A172 (cell line): ENCODE results near the gene ARHGAP23. TPM values are rescaled to one million over a fixed set of nuclear protein-coding genes. Genes with fewer than 3 reads are reported as not detected.
A peak's percentile ranks its signal among the peaks of the same experiment; 100 is the strongest.
"Not testable (repeated sequence)": the region's sequence is repeated elsewhere in the genome, so short reads cannot be mapped to it uniquely, and the experiment has no call there.

Experiments
- DNase-seq: peaks from one replicate; pipeline ENCODE4 v3.0.0-alpha.2; 2015; ENCODE audit warnings: low spot score
- total RNA-seq: library from RNA; depleted of rRNA; stranded (reverse); fragments of >200 nt; shearing (Covaris generic); gene quantifications from 2 replicates; pipeline ENCODE4 v1.2.3, GENCODE V29; 2014

Gene ARHGAP23
- total RNA-seq, 1 experiment from 2014 or later: 68.6 TPM

DNA sequence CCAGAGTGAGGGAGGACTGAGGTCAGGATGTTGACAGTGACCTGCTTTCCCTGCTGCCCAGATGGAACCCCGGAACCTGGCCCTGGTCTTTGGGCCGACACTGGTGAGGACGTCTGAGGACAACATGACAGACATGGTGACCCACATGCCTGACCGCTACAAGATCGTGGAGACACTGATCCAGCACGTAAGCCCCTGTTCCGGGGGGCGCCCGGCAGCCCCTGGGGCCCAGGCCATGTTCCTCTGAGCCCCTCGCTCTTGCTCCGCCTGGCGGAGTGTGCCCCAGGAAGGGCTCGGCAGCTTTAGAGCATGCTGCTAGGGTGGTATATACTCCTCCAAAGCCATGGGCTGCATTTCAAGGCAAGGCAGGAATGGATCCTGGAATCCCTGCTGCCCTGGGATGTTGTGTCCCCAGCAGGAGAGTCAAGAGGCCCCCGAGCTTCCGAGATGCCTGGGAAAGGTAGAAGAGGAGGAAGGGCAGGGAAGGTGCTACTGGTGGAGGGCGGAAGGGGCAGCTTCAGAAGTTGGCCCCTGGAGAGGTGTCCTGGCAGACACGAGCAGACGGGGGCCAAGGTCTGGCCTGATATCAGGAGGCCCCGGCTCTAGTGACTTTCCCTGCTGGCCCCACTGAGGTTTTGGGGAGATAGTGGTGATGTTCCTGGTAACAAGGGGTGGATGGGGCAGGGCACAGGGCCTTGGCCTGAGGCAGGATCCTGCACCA, 63.2 kb downstream of the ARHGAP23 start:
- DNase-seq: not testable (repeated sequence)

DNA sequence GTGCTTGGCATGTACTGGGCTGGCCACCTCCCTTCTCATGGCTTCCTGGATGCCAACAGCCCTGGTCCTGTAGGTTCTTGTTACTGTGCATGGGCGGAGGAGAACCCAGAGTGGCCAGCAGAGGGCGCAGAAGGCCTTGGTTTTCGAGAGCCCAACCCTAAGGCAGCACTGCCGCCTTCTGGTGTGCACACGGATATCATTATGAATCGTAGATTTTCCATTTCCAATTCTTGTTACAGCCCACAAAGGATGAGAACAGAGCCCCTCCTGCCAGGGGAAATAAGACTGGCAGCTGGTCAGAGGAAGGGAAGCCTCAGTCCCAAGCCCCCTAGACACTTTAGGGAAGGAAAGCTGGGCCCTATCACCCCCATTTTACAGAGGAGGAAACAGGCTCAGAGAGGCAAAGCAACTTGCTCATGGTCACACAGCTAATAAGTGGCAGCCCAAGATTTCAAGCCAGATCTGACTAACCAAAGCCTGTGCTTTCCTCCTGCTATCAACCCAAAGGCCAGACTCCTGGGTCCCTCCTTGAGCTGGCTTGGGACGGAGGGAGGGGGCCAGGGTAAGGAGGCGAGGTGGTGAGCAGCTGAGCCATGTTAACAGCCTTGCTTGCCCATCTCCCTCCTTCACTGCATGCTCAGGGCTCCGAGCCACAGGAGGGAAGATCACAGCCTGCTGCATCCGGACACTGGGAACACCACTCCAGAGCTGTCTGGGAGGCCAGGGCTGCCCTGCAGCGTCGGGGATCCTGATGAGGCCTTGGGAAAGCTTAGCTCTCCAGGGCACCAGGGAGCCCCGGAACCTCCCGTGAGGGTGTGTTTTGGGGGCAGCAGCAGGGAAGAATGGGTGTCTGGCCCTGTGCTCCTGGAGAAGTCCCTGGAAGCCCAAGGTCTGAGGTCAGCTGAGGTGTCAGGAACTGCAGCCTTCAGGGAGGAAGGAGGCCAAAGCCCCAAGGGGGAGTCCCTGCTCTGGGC, 64.1 kb downstream of the ARHGAP23 start:
- peak; percentile 85 for DNase-seq

DNA sequence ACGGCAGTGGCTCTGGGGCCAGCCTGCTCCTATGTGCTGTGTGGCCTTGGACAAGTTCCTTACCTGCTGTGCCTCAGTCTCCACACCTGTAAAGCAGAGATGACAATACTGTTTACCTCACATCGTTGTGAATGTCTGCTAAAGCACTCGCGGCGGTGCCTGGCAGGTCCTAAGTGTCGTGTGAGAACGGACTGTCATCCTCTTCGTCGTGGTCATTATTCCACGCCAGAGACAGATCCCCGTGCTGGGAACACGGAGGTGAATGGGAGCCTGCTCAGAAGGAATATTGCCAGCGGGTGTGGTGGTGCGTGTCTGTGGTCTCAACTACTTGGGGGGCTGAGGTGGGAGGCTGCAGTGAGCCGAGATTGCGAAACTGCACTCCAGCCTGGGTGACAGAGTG, 65.9 kb downstream of the ARHGAP23 start:
- not testable (repeated sequence) for DNase-seq

DNA sequence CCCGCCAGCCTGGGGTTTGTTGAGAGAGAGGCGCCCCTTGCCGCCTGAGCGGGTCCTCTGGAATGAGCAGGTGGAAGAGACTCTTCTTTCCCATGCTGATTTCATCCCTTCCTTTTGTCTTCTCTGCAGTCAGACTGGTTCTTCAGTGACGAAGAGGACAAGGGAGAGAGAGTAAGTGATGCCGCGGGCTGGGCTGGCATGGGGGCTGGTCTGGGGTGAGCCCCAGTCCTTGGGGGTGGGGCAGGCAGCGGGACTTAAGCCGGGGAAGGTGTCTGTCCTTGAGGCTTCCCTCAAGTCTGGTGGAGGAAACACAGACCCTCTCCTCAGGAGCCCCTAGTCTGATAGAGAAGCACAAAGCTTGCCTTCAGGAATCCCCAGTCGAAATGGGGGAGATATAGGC, 69.4 kb downstream of the ARHGAP23 start:
- DNase-seq: not testable (repeated sequence)

DNA sequence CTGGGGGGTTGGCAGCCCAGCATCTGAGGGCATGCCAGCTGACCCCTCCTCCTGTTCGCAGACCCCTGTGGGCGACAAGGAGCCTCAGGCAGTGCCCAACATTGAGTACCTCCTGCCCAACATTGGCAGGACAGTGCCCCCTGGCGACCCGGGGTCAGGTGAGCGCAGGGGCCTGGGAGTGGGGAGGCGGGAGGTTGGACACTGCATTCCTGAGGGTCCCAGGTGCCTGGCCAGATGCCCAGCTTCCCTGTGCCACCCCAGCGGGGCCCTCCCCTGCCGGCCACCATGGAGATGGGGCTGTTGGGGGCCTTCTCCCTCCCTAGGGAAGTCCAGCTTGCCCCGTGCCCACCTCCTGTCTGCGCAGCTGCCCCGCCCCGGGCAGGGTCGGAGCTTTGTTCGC, 70.1 kb downstream of the ARHGAP23 start:
- no peak for DNase-seq

DNA sequence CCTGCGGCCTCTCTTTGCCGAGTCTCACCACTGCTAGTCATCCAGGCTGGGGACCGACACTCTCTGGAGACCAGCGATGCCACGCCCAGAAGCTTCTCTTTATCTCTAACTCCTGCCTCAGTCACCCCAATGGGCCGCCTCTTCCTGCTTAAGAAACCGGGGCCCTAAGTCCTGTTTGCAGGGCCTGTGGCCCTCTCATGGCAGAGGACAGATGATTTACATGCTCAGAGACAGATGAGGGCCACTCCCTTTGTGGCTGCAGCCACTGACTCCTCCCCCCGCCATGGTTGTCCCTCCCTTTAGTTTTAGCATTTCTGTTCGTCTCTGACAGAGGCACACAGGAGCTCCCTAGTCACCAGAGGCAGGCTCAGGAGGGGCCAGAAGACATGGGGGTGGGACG, 71.0 kb downstream of the ARHGAP23 start:
- not testable (repeated sequence) for DNase-seq

DNA sequence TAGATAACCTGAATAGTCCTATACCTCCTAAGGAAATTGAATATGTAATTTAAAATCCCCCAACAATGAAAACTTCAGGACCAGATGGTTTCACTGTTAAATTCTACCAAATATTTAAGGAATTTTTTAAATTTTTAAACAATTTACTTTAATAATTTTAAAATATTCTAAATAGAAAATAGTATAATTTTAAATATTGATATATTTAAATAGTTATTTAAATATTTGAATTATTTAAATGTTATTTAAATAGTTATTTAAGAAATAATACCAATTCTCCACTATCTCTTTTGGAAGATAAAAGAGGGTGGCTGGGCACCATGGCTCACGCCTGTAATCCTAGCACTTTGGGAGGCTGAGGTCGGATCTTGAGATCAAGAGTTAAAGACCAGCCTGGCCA, 73.5 kb downstream of the ARHGAP23 start:
- DNase-seq: not testable (repeated sequence)

DNA sequence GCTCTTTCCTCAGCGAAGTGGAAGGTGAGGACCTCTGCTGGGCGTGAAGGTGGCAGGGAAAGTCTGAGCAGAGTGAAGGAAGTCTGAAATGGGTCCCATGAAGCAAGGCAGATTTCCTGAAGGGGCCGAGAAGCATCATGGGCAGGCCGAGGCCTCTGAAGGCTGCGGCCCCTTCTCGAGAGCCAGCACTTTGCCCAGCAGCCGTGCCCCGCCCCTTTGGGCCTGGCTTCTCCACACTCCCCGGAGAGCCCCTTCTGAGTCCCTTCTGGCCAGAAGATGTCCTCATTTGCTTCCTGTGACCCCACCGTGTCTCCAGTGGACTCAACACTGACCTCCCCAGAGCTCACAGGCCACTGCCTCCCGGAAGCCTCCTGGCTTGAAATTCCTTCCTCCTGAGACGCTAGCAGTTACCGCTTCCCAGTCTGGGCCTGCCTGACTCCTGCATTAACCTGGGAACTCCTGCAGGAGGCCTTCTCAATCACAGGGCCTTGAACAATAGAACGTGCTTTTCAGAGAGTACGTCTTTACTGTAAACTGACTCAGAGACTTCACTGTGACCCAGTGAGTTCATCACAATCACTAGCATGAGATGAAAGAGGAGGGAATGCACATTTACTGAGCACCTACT, 75.1 kb downstream of the ARHGAP23 start:
- not testable (repeated sequence) for DNase-seq

DNA sequence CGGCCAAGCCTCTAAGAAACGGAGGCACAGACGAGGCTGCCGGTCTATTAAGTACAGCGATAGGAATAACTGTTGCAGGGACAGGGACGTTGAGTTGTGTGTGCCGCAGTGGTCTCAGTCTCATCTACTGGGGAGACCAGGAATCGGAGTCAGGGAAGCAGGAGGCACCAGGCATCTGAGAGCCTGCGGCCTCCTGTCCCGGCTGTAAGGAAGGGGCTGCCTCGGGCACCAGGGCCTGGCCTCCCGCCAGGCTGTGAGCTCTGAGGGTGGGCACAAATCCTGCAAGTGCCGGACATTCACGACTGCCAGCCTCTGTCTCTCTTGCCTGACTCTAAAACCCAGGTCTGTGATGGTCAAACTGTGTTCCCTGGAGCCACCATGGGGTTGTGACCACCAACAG, 76.0 kb downstream of the ARHGAP23 start:
- DNase-seq: no peak

DNA sequence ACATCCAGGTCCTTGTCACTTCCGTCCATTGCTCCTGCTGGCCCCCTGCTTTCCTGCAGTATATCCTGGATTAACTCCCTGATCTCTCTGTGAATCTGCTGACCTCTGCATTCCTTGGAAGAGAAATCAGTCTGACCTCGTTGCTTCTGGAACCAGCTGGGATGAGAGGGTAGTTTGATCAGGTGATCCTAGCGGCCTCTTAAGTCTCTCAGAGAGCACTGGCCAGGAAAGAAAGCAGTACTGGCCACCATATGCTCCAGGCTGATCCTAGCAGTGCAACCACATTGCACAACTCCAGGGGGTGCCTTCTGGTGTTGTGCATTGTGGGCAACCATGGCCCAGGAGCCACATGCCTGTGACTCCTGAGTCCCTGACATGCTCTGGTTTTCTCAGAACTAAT, 79.2 kb downstream of the ARHGAP23 start:
- no peak for DNase-seq

DNA sequence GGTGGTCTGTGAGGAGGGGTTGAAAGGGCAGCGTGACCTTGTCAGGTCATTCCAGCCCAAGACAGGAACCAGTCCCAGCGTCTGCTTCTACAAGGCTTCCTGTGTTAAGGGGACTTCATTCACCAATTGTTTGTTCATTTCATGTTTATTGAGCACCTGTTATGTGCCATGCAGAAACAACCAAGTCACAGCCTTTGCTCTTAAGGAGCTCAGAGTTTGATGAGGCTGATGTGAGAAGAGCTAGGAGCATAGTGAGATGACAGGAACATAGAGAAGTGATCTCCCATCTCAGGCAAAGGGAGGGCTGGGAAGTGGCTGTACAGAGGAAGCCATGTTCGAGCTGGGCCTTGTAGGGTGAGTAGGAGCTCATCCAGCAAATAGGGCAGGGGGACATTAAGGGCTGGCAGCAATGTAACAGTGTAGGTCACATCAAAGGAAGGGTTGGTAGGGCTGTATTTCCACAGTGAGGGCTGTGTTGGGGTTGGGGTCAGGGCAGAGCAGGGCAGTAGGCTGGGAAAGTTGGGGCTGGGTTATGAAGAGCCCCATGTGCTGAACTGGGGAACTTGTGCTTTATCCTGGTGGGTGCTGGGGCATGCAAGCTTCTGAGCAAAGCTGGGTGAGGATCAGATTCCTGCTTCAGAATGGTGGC, 79.8 kb downstream of the ARHGAP23 start:
- DNase-seq: no peak

DNA sequence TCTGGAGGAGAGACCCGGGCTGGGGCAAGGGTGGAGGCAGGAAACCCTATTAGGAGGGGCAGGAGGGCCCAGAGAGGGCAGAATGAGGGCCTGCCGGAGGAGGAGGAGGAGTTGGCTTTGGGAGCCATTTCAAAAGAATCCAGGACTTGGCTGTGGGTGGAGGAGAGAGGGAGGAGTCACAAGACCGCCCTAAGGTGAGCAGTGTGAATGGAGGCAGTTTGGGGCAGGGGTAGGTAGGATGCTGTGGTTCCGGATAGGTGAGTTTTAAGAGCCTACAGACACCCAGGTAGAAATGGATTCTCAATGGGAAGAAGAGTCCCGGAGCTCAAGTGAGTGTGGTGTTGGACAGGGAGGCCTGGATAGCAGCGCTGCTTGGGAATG, 80.3 kb downstream of the ARHGAP23 start:
- no peak for DNase-seq

DNA sequence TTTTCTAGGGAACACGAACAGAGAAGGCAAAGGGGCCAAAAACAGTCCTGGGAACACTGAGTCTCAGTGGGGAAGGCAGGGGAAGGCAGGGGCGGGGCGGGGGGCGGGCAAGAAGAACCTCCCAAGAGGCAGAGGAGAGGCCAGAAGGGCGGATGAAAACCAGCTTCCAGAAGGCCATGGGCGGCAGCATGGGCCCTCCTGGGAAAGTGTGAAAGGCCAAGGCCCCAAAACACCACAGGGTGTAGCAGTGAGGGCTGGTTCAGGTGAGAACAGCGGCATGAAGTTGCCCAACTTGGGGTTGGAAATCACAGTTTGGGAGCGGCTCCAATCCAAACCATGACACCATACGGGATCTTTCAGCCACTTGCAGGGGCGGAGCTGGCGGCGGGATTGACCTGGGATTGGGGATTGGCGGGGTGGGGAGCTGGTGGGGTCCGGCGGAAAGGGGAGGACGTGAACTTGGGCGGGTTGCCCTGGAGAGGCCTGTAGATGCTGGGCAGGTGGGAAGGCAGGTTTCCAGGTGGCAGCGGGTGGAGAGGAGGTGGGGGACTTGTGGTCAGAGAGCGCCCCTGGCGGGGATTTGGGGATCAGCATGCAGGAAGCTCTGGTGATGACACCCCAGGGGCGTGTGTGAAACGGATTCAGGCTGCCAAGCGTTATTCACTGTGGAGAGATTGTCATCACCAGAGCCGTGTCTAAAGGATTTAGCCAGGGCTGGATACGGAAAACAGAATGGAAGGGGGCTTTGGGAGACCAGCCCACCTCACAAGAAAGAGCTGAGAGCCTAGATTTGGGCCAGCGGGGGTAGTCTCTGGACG, 80.9 kb downstream of the ARHGAP23 start:
- peak; percentile 67 for DNase-seq

DNA sequence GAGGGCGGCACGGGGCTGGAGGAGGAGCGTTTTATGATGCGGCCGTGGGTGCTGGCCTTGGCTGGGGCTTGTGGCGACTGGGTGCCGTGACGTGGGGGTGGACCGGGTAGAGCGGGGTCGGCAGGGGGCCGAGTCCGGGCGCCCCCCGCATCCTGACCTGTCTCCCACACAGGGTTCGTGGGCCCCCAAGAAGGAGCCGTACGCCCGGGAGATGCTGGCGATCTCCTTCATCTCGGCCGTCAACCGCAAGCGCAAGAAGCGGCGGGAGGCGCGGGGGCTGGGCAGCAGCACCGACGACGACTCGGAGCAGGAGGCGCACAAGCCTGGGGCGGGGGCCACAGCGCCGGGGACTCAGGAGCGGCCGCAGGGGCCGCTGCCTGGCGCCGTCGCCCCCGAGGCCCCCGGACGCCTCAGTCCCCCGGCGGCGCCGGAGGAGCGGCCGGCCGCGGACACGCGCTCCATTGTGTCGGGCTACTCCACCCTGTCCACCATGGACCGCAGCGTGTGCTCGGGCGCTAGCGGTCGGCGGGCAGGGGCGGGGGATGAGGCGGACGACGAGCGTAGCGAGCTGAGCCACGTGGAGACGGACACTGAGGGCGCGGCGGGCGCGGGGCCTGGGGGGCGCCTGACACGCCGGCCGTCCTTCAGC, 81.6 kb downstream of the ARHGAP23 start:
- no peak for DNase-seq

DNA sequence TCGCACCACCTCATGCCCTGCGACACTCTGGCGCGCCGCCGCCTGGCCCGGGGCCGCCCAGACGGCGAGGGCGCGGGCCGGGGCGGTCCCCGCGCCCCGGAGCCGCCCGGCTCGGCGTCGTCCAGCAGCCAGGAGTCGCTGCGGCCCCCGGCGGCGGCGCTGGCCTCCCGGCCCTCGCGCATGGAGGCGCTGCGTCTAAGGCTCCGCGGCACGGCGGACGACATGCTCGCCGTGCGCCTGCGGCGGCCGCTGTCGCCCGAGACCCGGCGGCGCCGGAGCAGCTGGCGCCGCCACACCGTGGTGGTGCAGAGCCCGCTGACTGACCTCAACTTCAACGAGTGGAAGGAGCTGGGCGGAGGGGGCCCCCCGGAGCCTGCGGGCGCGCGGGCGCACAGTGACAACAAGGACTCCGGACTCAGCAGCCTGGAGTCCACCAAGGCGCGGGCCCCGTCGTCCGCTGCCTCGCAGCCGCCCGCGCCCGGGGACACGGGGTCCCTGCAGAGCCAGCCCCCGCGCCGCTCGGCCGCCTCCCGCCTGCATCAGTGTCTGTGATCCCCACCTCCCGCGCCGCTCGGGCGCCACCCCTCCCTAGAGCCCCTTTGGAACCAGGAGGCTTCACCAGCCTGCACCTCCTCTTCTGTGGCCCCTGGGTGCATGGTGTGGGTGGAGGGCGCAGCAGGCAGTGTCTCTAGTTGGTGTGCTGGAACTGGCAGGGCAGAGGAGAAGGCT, 82.3 kb downstream of the ARHGAP23 start:
- no peak for DNase-seq

DNA sequence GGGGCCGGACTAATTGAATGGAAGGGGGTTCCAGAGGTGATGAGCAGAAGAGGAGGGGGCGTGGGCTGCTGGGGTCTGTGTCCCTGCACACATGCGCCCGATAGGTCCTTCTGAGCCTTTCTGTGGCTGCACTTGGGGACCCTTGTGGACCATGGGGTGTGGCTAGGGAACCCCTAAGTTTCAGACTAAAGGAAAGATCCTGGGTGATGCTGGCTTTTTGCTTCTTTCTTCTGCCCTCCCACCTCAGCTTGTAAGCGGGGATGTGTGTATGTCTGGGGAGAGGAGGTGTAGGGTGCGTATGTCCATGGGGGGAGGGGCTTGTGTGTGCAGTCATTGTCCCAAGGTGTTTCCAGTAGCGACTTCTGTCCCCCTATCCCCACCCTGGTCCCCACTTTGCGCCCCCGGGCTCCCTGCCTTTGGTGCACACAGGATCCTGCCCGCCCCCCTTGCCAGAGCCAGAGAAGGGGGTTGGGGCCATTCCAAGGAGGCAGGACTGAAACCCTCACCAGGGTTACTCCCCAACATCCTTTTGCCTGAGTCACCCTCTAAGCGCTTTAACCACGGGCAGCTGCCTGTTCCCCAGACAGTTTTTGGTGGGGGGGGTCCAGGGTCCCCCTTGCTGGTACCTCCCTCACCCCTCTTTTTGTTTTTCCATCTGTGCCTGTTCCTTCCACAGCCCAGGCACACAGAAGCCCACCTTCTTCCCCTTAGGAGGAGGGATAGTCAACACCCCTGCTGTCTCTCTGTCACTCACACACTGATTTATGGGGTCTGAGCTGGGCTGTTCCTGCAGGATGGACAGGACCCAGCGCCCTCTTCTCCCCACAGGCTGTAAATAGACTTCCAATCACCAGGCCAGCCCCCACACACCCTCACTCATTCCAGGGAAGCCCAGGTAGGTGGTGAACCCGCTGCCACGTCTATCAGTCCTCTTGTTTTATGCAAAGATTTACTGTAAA, 83.2 kb downstream of the ARHGAP23 start:
- DNase-seq: peak; percentile 79

DNA sequence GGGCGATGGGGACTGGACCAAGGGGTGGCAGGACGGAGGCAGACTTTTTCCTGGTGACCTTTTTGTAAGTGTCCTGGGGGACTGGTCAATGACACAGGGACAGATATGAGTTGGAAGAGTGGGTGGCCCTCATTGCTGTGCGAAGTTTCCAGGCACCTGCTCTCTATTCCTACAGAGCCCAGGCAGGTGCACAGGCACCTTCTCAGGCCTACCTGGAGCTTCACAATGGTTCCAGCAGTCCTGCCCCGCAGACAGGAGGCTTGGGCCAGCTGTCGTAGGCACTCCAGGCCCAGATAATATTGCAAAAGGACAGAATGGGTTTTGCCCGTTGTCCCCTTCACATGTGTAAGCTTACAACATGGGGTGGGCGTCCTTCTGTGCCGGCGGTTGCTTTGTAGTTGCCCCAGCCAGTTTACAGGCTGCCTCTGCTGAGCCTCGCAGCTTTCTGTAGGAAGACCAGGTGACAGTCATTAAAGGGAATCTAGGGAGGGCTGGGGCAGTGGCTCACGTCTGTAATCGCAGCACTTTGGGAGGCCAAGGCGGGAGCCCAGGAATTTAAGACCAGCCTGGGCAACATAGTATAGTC, 84.3 kb downstream of the ARHGAP23 start:
- DNase-seq: no peak

DNA sequence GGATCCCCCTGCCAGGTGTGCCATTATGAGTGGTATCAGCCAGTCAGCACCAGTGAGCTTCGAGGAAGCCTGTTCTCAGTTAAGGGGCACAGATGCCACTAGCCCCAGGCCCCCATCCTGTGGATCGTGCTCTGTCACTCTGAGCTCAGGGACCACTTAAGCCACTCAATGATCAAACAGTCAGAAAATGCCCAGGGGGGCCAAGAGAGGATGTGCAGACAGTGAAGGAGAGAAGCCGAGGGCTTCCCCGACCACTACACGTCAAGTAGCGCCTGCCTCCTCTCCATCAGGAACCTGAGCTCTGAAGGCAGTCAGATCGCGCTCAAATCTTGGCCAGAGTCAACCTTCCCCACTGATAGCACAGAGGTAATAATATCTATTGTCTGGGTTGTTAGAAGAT, 98.3 kb downstream of the ARHGAP23 start:
- not testable (repeated sequence) for DNase-seq
